SK-N-SH treated with all-trans-retinoic acid at 6 μM for 48 hours (cell line): ENCODE data around the gene LPIN1.

ENCODE experiments used
- ARNTL ChIP-seq: fragments of 450-650 bp; formaldehyde crosslinking; IDR thresholded peaks from 2 replicates; pipeline ENCODE4 v1.5.0; 2020; ENCODE audit warnings: low read depth, mild to moderate bottlenecking, moderate library complexity, borderline replicate concordance
- CSDC2 ChIP-seq: fragments of 250-450 bp; sonication (Bioruptor Pico); IDR thresholded peaks from 2 replicates; pipeline ENCODE4 v1.5.0; 2020; ENCODE audit warnings: mild to moderate bottlenecking, moderate library complexity
- CSRNP3 ChIP-seq: fragments of 250-450 bp; sonication (Bioruptor Pico); IDR thresholded peaks from 2 replicates; pipeline ENCODE4 v1.5.1; 2021; ENCODE audit warnings: mild to moderate bottlenecking, moderate library complexity
- ISL1 ChIP-seq: fragments of 250-450 bp; sonication (Bioruptor Pico); IDR thresholded peaks from 2 replicates; pipeline ENCODE4 v2.1.2; 2022; ENCODE audit warnings: mild to moderate bottlenecking, moderate library complexity
- PATZ1 ChIP-seq: fragments of 250-450 bp; sonication (Bioruptor Pico); IDR thresholded peaks from 2 replicates; pipeline ENCODE4 v1.8.0; 2020; ENCODE audit warnings: mild to moderate bottlenecking, moderate library complexity, borderline replicate concordance
- TSHZ2 ChIP-seq: fragments of 250-450 bp; sonication (Bioruptor Pico); IDR thresholded peaks from 2 replicates; pipeline ENCODE4 v1.5.0; 2020; ENCODE audit warnings: mild to moderate bottlenecking, moderate library complexity
- ZFP3 ChIP-seq: fragments of 250-450 bp; sonication (Bioruptor Pico); IDR thresholded peaks from 2 replicates; pipeline ENCODE4 v1.5.0; 2020; ENCODE audit warnings: mild to moderate bottlenecking, moderate library complexity
- ZNF565 ChIP-seq: fragments of 450-650 bp; formaldehyde crosslinking; conservative IDR thresholded peaks from 2 replicates; pipeline ENCODE4 v1.5.0; 2020; ENCODE audit warnings: low read depth, mild to moderate bottlenecking, moderate library complexity

- TF ChIP-seq ISL1 (CRISPR knock-in tag) (peak; percentile 56), ZFP3 (no peak), CSDC2 (no peak), ARNTL (CRISPR knock-in tag) (no peak), CSRNP3 (CRISPR knock-in tag) (no peak), PATZ1 (CRISPR knock-in tag) (no peak), ZNF565 (CRISPR knock-in tag) (no peak), TSHZ2 (peak; percentile 92)
These were observed 17.9 kb downstream of the LPIN1 start for GRCh38 chr2:11764359-11764758.
